ENCODE results near the gene FTO.

Gene FTO

GRCh38 chr16:54140788-54141136, 436.8 kb downstream of the FTO start:
- DNase-seq: no peak

- no peak for DNase-seq
Observed at GRCh38 chr16:54142787-54143186, 438.8 kb downstream of the FTO start.

GRCh38 chr16:54143410-54143809, 439.5 kb downstream of the FTO start:
- no peak for DNase-seq

GRCh38 chr16:54143934-54144571, 440.1 kb downstream of the FTO start:
- no peak for DNase-seq

GRCh38 chr16:54144572-54144947, 440.6 kb downstream of the FTO start:
- DNase-seq: no peak

- DNase-seq: no peak
Observed at GRCh38 chr16:54145881-54146280, 441.9 kb downstream of the FTO start.

- no peak for DNase-seq
Observed at GRCh38 chr16:54148974-54149373, 445.0 kb downstream of the FTO start.

- no peak for DNase-seq
Observed at GRCh38 chr16:54150861-54151260, 446.9 kb downstream of the FTO start.

GRCh38 chr16:54152362-54153239, 448.6 kb downstream of the FTO start:
- DNase-seq: no peak

- no peak for DNase-seq
Observed at GRCh38 chr16:54153240-54153934, 449.4 kb downstream of the FTO start.

GRCh38 chr16:54156349-54156748, 452.4 kb downstream of the FTO start:
- no peak for DNase-seq

GRCh38 chr16:54158986-54159385, 455.0 kb downstream of the FTO start:
- DNase-seq: no peak

- DNase-seq: no peak
Observed at GRCh38 chr16:54159490-54160080, 455.6 kb downstream of the FTO start.

GRCh38 chr16:54160252-54160860, 456.4 kb downstream of the FTO start:
- no peak for DNase-seq

- no peak for DNase-seq
Observed at GRCh38 chr16:54160939-54161897, 457.3 kb downstream of the FTO start.

GRCh38 chr16:54163197-54163843, 459.4 kb downstream of the FTO start:
- DNase-seq: no peak

- DNase-seq: no peak
Observed at GRCh38 chr16:54164789-54165173, 460.8 kb downstream of the FTO start.

- no peak for DNase-seq
Observed at GRCh38 chr16:54165174-54165911, 461.4 kb downstream of the FTO start.

- DNase-seq: no peak
Observed at GRCh38 chr16:54165912-54166865, 462.2 kb downstream of the FTO start.
